Activated CD4-positive, alpha-beta T cell treated with anti-CD3 and anti-CD28 coated beads for 24 hours (primary cell): ENCODE data around the gene QSOX2.

ENCODE experiments used
- DNase-seq, 2 donors: peaks; one replicate each; pipeline ENCODE4 v3.0.0-alpha.2; 2020; ENCODE audit warnings: low read depth in 2 of 2

QSOX2 gene

DNA sequence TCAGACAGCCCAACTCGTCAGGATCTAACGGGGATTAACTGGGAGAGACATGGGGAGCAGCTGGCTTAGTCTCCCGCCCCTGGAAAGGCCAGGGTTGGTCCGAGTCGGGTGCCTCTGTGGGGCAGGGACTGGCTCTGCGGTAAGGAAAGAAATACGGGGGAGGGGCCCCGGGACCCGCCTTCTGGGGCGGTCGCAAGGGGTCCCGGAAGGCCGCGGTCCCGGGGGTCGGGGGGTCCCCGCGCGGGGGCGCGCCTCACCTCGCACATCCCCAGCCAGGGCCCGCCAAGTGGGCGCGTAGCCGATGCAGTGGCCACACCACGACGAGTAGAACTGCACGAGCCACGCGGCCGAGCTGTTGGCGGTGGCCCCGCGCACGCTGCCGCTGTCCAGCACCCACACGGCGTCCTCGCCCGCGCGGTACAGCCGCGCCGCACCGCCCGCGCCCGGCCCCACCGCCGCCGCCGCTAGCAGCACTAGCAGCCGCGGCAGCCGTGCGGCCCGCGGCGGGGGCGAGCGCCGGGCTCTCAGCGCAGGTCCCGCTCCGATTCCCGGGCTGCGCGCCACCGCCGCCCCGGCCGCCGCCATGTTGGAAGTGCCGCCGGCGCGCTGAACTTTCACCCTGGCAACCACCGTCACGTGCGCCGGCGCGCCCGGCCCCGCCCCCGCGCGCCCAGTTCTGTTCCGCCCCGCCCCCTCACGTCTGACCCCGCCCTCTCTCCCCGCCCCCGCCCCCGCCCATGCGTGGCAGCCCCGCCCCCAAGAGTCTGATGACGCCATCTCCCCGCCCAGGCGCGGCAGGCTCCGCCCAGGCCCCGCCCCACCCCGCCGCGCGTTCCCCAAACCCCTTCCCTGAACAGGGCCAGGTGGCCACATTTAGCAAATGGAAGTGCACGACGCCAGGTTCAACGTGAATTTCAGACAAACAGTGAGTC, at the start of gene QSOX2:
QSOX2 (minus strand) TSS at position 594 of the 932 bp plus-strand sequence; CDS start at position 585, 9 bp downstream.
- DNase-seq: peak; percentile 76 to 82

DNA sequence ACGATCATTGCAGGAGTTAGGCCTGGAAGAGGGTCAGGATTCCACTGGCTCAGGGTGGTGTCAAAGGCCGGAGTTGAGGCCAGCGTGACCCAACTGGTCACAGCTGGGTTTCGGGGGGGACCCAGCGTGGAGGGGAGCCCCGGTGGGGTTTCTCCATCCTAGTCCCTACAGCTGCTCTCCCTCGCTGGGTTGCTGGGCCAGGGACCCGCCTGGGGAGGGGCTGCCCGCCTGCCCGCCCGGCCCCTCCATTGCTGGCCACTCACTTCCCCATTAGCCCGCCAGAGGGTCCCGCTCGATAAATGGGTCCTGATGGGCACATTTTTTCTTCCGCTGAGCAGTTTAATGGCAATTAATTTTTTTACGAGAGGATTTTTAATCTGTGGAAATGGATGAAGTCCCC, 49.4 kb upstream of the QSOX2 start:
- DNase-seq: no peak

- DNase-seq: no peak
These were observed 48.8 kb upstream of the QSOX2 start for GRCh38 chr9:136294437-136294836.

- no peak for DNase-seq
These were observed 48.0 kb upstream of the QSOX2 start for GRCh38 chr9:136293476-136294077.

- no peak for DNase-seq
These were observed 47.2 kb upstream of the QSOX2 start for GRCh38 chr9:136292591-136293448.

DNA sequence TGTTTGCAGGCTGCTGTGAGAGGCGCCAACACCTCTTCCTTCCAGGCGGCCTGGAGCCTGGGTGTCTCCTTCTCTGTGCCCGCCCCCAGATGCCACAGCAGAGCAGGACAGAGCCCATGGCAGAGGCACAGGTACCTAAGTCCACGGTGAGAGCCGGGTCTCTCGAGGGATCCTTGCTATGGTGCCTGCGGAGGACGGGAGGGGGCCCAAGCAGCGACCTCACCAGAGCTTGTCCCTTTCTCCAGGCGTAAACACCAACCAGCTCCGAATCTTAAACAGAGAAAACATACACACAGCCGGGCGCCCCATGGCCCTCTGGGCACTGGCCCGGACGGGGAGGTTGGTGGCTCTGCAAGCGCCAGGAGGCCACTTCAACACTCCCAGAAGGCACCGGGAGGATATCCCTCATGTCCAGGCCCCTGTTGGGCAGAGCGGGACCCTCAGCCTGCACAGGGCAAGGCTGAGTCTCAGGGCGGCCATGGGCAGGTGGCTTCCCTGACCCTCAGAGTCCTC, 46.5 kb upstream of the QSOX2 start:
- no peak for DNase-seq

GRCh38 chr9:136291306-136292025, 45.9 kb upstream of the QSOX2 start:
- no peak for DNase-seq

- DNase-seq: no peak
These were observed 44.9 kb upstream of the QSOX2 start for GRCh38 chr9:136290508-136291000.

GRCh38 chr9:136289651-136290507, 44.3 kb upstream of the QSOX2 start:
- DNase-seq: no peak

- DNase-seq: no peak
These were observed 42.5 kb upstream of the QSOX2 start for GRCh38 chr9:136287960-136288753.

DNA sequence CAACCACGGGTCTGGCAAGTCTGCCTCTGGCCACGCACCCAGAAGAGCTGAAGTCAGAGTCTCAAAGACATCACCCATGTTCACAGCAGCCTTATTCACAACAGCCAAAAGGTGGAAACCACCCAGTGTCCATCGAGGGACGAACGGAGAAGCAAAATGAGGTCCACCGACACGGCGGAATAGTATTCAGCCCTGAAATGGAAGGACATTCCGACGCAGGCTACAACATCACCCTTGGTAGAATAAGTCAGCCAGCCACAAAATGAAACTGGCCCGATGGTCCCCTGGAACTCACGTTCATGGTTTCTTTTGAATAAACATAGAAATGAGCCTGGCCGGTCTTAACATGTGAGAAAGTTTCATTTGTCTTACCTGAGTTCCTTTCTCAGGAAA, 41.4 kb upstream of the QSOX2 start:
- no peak for DNase-seq

- no peak for DNase-seq
These were observed 40.9 kb upstream of the QSOX2 start for GRCh38 chr9:136286359-136286986.

DNA sequence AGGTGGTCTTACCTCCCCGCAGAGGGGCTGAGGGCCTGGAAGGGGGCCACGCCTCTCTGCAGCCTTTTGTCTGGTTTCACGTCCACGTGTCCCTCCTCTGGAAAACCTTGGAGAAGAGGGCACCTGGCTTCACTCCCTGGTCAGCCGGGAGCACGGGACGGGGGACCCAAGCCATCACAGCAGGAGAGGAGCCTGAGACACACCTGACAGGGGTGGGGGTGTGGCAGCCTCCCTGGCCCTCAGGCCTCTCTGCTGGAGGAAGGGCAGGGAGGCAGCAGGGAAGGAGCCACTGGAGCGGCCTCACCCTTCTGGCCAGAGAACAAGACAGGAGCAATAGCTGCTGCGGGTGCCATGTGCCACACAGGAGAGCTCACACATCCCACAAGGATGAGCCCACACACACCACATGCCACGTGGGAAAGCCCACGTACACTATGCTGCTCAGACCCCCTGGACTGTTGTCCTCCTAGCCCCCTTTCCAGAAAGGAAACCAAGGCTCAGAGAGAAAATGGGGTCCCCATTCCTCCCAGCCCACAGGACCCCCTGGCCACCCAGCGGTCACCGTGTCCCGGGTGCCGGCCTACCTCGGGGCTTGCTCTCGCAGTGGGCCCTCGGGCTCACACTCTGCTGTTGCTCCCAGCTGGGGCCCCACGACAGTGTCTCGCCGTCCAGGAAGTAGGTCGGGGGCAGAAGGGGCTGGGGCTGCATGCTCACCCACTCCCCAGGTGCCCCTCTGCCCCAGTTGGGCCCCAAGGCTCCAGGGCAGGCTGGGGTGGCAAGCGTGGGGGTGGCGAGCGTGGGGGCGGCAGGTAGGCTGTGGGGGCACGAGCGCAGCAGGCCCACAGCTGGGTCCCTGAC, 40.1 kb upstream of the QSOX2 start:
- DNase-seq: no peak

GRCh38 chr9:136284951-136285350, 39.3 kb upstream of the QSOX2 start:
- no peak for DNase-seq

DNA sequence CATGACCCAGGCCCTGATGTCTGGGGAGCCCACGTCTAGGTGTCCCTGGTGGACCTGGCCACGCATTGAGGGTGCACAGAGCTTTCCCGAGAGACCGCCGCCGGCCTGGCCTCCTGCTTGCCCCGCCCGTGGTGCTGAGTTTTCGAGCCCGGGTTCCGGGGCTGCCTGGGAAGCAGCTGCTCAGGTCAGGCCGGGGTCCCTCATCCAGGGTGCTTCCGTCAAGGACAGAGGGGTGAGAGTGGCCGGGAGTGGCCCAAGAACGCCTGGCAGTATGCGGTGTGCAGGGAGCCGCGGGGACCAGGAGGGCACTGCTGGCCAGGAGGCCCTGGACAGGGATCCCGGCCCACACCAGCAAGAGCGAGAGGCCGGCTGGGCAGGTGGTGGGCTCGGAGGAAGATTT, 38.7 kb upstream of the QSOX2 start:
- no peak for DNase-seq

DNA sequence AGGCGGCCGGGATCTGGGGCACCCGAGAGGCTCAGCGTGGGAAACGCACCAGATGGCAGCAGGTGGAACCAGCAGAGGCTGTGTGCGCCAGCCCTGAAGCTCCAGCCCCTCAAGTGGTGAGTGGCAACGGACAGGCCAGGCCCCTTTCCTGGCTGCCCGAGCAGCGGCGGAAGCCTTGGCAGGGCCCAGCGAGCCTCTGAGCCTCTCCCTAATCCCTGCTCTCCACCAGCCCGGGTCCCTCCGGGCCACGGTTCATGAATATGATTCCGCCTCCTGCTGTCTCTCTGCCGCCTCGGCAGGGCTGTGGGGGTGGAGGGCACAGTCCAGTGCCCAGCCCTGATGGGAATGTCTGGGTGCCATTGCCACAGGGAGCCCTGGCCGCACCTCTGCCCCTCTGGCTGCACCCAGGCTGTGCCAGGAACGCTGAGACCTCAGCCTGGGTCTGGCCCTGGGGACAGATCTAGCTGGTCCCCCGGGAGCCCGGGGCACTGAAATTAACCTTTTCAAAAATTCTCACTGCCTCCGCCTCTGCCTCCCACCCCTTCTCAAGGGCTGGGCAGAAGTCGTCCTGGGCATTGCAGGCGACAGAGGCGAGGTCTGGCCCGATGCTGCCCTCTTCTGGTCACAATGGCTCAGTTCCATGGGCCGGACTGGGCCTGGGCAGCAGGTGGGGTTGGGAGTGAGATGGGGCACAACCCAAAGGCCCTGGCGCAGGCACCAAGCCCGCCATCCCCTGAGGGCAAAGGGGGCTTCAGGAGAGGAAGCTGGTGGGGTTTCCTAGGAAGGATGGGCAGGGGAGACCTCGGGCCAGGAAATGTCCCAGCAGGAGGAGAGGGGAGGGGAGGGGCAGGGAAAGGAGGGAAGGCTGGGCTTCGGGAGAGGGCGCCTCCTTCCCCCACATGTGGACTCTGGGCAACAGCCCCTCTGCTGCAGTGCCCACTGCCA, 38.0 kb upstream of the QSOX2 start:
- DNase-seq: peak; percentile 60 to 64
